ENCODE results near the gene AKT1.
A peak's percentile ranks its signal among the peaks of the same experiment; 100 is the strongest.
"Not testable (repeated sequence)": the region's sequence is repeated elsewhere in the genome, so short reads cannot be mapped to it uniquely, and the experiment has no call there.

AKT1 gene

DNA sequence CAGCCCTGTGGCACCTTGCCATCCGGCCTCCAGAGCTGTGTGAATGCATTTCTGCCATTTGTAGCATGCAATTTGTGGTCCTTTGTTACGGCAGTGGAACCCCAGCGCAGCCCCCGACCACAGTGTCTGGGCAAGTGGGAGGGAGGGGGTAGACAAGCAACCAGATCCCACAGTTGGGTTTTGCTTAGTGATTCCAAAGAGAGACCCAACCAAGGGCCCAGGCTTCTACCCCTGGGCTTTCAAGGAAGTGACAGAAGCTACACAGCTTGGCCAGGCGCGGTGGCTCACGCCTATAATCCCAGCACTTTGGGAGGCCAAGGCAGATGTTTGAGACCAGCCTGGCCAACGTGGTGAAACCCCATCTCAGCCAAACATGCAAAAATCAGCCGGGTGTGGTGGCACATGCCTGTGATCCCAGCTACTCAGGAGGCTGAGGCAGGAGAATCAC, 23.2 kb upstream of the AKT1 start:
- H3K4me1 ChIP-seq: peaks cover 7% of the 10 kb centered on the region
- H3K9ac ChIP-seq: no peak overlapping the region
- no peaks in the 10 kb centered on the region for H3K79me2 ChIP-seq
- no peak overlapping the region for H2AFZ ChIP-seq
- no peaks in the 10 kb centered on the region for H3K9me3 ChIP-seq (ENCODE audit: control insufficient read depth, low read length)
- no peak overlapping the region for H3K4me3 ChIP-seq (ENCODE audit: low read depth, low read length)
- no peaks in the 10 kb centered on the region for H3K27me3 ChIP-seq (ENCODE audit: control insufficient read depth, insufficient read depth, low read length)
- H3K4me2 ChIP-seq (ENCODE audit: low read length): no peak overlapping the region
- TF ChIP-seq CTCF (IDR thresholded peaks at IDR 0.05): no peak
- no peaks in the 10 kb centered on the region for H3K36me3 ChIP-seq (ENCODE audit: control insufficient read depth, insufficient read depth, low read length)
- no peak overlapping the region for H3K27ac ChIP-seq

- Histone ChIP-seq H3K9me3 (ENCODE audit: control insufficient read depth, low read length) (no peaks in the 10 kb centered on the region), H3K27ac (no peak overlapping the region), H3K4me1 (peaks cover 7% of the 10 kb centered on the region), H3K36me3 (ENCODE audit: control insufficient read depth, insufficient read depth, low read length) (no peaks in the 10 kb centered on the region), H3K4me3 (ENCODE audit: low read depth, low read length) (no peak overlapping the region), H3K4me2 (ENCODE audit: low read length) (no peak overlapping the region), H2AFZ (no peak overlapping the region), H3K9ac (no peak overlapping the region), H3K79me2 (no peaks in the 10 kb centered on the region), H3K27me3 (ENCODE audit: control insufficient read depth, insufficient read depth, low read length) (no peaks in the 10 kb centered on the region)
- TF ChIP-seq CTCF (IDR thresholded peaks at IDR 0.05): no peak
Measured at GRCh38 chr14:104817930-104818713, 22.6 kb upstream of the AKT1 start.

DNA sequence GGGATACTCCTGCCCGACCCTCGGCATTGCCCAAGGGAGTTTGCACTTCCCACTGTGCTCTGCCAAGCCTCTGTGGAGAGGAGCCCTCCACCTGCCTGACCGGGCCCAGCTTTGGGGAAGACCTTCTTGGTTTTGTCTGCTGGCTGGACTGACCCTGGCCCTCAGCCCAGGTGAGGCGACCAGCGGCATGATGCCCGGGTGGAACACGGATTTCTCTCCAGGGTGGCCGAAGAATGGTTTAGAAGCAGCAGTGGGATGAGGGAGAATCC, 21.0 kb upstream of the AKT1 start:
- no peaks in the 10 kb centered on the region for H3K79me2 ChIP-seq
- no peaks in the 10 kb centered on the region for H3K27me3 ChIP-seq (ENCODE audit: control insufficient read depth, insufficient read depth, low read length)
- no peaks in the 10 kb centered on the region for H3K9me3 ChIP-seq (ENCODE audit: control insufficient read depth, low read length)
- H3K4me1 ChIP-seq: peaks cover 7% of the 10 kb centered on the region
- peak; percentile 2 for TF ChIP-seq CTCF (IDR thresholded peaks at IDR 0.05)
- H3K9ac ChIP-seq: peak overlapping the region; percentile 79
- peak overlapping the region; percentile 78 for H3K27ac ChIP-seq
- H3K36me3 ChIP-seq (ENCODE audit: control insufficient read depth, insufficient read depth, low read length): no peaks in the 10 kb centered on the region
- peak overlapping the region; percentile 62 for H3K4me3 ChIP-seq (ENCODE audit: low read depth, low read length)
- peak overlapping the region; percentile 94 for H2AFZ ChIP-seq
- peak overlapping the region; percentile 67 for H3K4me2 ChIP-seq (ENCODE audit: low read length)

- H3K79me2 ChIP-seq; H3K4me1 ChIP-seq; H2AFZ ChIP-seq; H3K27me3 ChIP-seq (ENCODE audit: control insufficient read depth, insufficient read depth, low read length); H3K9ac ChIP-seq; H3K36me3 ChIP-seq (ENCODE audit: control insufficient read depth, insufficient read depth, low read length); H3K9me3 ChIP-seq (ENCODE audit: control insufficient read depth, low read length): not testable (repeated sequence)
- H3K4me3 ChIP-seq (ENCODE audit: low read depth, low read length): peak overlapping the region; percentile 62
- H3K27ac ChIP-seq: peak overlapping the region; percentile 78
- H3K4me2 ChIP-seq (ENCODE audit: low read length): peak overlapping the region; percentile 67
Measured at GRCh38 chr14:104814701-104815100, 19.2 kb upstream of the AKT1 start.

GRCh38 chr14:104813286-104813685, 17.7 kb upstream of the AKT1 start:
- Histone ChIP-seq H3K4me2 (ENCODE audit: low read length) (no peak overlapping the region), H3K9me3 (ENCODE audit: control insufficient read depth, low read length) (no peaks in the 10 kb centered on the region), H2AFZ (no peak overlapping the region), H3K27ac (no peak overlapping the region), H3K9ac (no peak overlapping the region), H3K27me3 (ENCODE audit: control insufficient read depth, insufficient read depth, low read length) (no peaks in the 10 kb centered on the region), H3K36me3 (ENCODE audit: control insufficient read depth, insufficient read depth, low read length) (no peaks in the 10 kb centered on the region), H3K4me3 (ENCODE audit: low read depth, low read length) (no peak overlapping the region), H3K79me2 (peaks cover 7% of the 10 kb centered on the region), H3K4me1 (peaks cover 7% of the 10 kb centered on the region)
- no peak for TF ChIP-seq CTCF (IDR thresholded peaks at IDR 0.05)
